Measurements from ENCODE around the gene PAN2. TPM values are rescaled to one million over a fixed set of nuclear protein-coding genes. Genes with fewer than 3 reads are reported as not detected.
"Not testable (repeated sequence)": the region's sequence is repeated elsewhere in the genome, so short reads cannot be mapped to it uniquely, and the experiment has no call there.

Gene PAN2
- polyA plus RNA-seq, 12 donors, result 30.5 to 85.6 (median 47.9) TPM; not detected in 1

DNA sequence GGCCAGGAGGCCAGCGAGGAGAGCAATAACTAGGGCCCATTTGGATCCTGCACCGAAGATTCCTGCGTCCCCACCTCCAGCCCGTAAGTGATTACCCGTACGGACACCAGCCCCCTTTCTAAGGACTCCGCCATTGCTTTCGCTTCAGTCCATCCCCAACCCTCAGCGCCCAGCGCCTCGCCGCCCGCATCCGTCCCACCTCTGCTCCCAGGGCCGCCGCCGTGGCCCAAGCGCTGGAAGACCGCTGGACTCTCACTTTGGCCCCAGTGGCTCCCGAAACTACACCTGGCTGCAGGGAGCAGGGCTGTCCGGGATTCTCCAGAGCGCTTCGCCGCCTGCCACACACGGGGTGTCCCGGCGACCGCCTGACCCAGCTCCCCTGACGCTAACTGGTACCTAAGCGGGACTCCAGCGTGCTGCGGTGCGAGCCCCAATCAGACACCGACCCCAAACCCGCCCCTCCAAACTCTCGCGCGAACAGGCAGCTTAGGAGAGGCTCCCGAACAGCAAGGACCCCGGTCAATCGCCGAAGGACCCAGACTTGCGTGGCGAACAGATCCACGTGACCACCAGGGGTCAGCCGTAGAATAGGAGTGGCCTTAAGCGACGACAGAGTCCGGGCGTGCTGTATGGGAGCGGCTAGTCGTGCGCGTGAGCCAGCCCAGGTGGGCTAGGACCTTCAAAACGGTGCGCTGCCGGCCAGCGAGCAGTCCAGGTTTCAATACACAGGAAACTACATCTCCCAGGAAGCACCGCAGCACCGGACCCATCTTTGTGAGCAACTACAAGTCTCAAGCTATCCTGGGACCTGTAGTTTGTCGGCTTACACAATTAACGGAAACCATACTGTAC is 18.0 kb downstream of the PAN2 start, which contains the start of gene CNPY2:
CNPY2 (minus strand) TSS at position 367 of the 852 bp plus-strand sequence. CDS start 771 bp downstream, outside the sequence.
- DNase-seq, result peak; percentile 96

GRCh38 chr12:56315249-56315621 is 18.6 kb downstream of the PAN2 start:
- DNase-seq, result no peak

DNA sequence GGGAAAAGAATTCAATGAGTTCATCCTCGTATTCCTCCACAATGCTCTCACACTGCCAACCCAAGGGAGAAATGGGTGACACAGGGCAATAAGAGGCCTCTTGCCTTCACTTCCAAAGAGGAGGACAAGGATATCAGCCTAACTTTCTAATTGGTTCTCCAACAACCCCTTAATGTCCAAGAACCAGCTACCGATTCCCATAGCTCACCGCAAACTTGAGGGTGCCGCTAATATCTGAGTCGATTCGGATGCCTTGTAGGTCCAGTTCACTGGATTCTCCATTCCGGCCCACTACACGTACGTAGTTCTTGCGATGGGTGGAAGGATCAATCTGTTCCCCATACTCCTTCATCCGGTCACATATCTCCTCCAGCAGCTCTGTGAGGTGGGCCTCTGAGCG is 22.8 kb downstream of the PAN2 start:
- no peak for DNase-seq

- DNase-seq, result no peak
Measured at GRCh38 chr12:56308714-56309113, 25.1 kb downstream of the PAN2 start.

DNA sequence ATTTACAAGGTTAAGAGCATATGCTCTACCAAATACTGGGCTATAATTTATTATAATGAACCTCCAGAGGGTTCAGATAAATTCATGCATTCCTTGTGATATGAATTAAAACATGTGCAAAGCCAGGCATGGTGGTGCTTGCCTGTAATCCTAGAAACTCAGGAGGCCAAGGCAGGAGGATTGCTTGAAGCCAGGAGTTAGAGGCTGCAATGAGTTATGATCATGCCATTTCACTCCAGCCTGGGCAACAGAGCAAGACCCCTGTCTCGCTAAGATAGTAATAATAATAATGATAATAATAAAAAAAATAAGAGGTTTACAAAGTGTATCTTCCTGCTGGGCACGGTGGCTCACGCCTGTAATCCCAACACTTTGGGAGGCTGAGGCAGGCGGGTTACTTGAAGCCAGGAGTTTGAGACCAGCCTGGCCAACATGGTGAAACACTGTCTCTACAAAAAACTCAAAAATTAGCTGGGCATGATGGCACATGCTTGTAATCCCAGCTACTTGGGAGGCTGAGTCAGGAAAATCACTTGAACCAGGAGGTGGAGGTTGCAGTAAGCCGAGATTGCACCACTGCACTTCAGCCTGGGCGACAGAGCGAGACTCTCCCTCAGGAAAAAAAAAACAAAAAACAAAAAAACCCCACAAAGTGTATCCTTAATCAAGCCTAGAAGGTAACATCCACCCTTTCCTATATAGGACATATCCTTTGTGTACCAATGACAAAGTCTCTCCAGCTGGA is 26.4 kb downstream of the PAN2 start:
- no peak for DNase-seq

DNA sequence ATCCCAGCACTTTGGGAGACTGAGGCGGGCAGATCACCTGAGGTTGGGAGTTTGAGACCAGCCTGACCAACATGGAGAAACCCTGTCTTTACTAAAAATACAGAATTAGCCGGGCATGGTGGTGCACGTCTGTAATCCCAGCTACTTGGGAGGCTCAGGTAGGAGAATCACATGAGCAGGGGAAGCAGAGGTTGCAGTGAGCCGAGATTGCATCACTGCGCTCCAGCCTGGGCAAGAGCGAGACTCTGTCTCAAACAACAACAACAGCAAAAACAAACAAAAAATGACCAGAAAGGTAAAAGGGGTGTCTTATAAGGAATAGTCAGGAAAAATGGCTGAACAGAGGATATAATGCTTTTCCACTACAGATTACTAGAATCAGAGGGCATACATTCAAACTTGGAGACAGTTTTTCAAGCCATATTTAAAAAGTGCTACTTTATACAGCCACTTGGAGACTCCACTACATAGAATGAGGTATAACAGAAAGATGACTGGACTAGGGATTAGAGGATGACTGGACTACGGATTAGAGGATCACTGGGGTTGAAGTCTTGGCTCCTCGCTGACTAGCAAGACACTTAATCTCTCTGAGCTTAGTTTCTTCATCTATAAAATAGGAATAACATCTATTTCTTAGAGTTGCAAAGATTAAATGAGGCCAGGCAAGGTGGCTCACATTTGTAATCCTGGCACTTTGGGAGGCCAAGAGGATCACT is 28.8 kb downstream of the PAN2 start:
- no peak for DNase-seq

- no peak for DNase-seq
Measured at GRCh38 chr12:56304276-56304675, 29.5 kb downstream of the PAN2 start.

DNA sequence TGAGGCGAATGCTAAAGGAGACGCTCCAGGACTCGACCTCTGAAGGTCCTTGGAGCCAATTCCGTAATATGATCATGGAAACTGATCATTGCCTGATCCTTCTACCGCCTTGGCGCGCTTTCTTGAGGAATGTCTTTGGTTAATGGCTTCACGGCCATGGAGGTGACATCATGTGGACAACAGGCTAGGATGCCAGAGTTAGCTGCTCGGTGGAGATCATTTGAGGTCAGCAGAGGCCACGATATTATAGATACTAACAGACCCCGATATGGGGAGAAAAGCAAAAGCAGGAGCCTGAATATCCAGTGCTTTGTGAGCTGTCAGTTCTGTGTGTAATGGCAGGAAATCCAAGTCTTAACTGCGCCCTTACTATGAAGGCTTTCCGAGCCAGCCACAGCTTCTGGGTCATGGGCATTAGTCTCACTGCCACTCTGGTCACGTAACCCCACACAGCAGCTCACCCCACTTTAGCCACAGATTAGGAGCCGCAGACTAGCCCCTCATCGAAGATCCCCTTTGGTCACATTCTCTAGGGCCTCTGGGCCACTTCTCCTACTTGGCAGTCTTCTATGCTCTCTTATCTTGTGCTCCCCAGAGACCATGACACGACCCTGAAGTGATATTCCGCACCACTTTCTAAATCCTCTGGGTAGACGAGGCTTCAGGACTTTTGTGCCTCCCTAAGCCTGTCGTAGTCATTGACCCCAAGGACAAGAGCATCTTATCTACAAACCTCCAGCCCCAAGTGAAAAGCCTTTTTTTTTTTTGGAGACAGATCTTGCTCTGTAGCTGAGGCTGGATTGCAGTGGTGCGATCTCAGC is 32.9 kb downstream of the PAN2 start:
- DNase-seq, result no peak

- DNase-seq, result peak; percentile 97
Measured at GRCh38 chr12:56299853-56300643, 33.8 kb downstream of the PAN2 start, which contains the start of gene CS. Gene CS, minus strand, starts transcription at chr12:56300330. Its CDS starts 129 bp downstream, at chr12:56300201.

- no peak for DNase-seq
Measured at GRCh38 chr12:56299308-56299852, 34.4 kb downstream of the PAN2 start.

DNA sequence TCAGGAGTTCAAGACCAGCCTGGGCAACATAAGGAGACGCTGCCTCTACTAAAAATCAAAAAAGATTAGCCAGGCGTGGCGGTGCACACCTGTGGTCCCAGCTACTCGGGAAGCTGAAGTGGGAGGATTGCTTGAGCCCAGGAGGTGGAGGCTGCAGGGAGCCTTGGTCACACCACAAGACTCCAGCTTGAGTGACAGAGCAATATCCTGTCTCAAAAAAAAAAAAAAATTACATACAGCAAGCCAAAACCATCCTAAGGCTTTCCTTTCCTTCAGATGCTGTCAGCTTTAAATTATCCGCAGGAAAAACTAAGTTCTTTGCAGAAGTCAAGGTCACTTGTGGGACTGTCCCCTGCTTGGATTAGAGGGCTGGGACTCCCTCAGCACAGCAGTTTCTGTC is 35.0 kb downstream of the PAN2 start:
- DNase-seq, result no peak

DNA sequence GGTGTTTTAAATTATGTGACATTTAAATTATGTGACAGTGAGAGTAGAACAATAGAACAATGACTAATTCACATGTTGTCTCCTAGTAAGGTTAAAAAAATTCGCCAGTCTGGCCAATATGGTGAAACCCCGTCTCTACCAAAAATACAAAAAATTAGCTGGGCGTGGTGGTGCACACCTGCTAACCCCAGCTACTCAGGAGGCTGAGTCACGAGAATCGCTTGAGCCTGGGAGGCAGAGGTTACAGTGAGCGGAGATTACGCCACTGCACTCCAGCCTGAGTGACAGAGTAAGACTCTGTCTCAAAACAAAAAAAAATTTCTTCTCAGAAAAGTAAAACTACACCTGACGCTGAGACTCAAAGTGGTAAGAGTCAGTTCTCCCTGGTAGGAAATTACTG is 36.4 kb downstream of the PAN2 start:
- DNase-seq, result no peak

DNA sequence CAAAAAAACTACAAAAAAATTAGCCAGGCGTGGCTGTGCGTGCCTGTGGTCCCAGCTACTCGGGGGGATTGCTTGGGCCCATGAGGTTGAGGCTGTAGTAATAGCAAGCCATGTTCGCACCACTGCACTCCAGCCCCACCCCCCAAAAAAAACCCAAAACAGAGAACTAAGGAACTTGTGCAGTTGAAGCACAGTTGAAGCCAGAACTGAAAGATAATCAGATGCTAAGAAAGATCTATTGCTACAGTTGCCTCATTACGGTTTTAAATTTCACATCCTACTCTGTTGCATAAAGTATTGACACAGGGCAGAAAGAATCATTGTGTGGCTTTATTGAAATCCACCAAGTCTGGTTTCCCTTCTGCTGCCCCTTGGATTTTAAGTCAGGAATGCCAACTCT is 37.5 kb downstream of the PAN2 start:
- DNase-seq, result no peak

DNA sequence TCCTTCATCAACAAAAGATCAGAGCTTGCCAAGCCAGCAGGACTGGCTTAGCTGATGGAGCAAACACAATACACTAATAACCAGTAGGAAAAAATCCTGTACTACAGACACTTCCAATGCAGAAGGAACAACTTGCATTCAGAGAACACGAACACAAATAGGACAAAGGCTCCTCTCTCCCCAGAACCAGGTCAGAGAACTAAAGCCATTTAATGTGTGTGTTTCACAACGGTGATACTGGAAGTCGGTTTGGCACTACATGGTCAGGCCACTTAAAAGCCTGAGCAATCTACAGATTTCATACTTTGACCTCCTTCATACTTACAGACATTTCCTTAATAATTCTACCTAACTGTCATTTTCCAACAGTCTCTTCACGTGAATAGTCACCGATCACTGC is 40.0 kb downstream of the PAN2 start:
- no peak for DNase-seq

- DNase-seq, result no peak
Measured at GRCh38 chr12:56288705-56289387, 45.0 kb downstream of the PAN2 start.

DNA sequence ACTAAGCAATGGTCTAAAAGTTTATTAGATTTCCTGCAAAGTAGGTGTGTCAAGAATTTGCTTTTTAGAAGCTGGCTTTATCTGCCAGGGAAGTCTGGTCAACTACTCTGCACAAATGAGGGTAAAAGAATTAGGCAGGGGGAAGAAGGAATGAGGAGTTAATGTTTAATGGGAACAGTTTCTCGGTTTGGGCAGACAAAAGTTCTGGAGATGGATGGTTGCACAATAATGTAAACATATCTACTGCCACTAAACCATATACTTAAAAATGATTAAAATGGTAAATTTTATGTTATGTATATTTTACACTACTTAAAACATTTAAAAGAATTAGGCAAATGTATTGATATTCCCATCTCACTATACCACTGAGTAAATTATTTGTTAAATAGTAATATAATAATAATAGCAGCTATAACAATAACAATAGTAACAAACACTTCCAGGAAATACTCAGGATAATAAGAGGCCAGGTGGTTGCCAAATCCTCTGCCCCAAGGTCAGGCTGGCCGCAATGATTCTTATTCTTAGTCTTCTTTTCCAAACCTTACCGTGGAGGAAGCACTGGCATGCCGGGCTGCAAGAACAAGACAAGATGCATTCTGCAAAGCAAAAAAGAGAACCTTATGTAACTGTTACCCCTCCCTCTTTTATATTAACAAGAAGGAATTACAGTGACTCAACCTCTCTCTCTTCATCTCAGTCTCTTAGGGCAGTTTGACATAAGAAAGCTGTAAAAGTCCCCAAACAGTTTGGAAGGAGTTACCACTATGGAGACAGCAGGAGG is 47.6 kb downstream of the PAN2 start:
- no peak for DNase-seq

GRCh38 chr12:56284263-56284662 is 49.5 kb downstream of the PAN2 start:
- DNase-seq, result not testable (repeated sequence)

- DNase-seq, result no peak
Measured at GRCh38 chr12:56282579-56282978, 51.2 kb downstream of the PAN2 start.

DNA sequence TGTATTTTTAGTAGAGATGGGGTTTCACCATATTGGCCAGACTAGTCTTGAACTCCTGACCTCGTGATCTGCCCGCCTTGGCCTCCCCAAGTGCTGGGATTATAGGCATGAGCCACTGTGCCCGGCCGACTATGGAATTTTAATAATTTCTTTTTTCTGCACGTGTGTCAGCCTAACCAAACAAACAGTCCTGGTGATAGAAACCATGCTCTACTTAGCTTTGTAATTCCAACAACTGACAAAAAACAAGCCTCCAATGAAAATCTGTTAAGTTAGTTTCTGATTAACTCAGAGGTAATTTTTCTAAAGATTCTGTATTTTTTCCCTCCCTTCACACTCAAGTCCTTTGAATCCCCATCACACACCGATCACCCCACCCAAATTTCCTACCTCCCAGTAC is 51.8 kb downstream of the PAN2 start:
- no peak for DNase-seq

All from muscle of arm (tissue), 12 donors.